ENCODE results near the gene RHOF.
A peak's percentile ranks its signal among the peaks of the same experiment; 100 is the strongest.
"Not testable (repeated sequence)": the region's sequence is repeated elsewhere in the genome, so short reads cannot be mapped to it uniquely, and the experiment has no call there.

The RHOF gene

GRCh38 chr12:121793838-121794533, 498 bp upstream of the RHOF start:
- H3K4me3 ChIP-seq (ENCODE audit: low read depth, low read length), result peak overlapping the region; percentile 61

GRCh38 chr12:121792607-121793439, 665 bp downstream of the RHOF start:
- H3K4me3 ChIP-seq (ENCODE audit: low read depth, low read length), result peak overlapping the region; percentile 61

GRCh38 chr12:121791671-121792551, 1.6 kb downstream of the RHOF start:
- no peak overlapping the region for H3K4me3 ChIP-seq (ENCODE audit: low read depth, low read length)

- H3K4me3 ChIP-seq (ENCODE audit: low read depth, low read length), result not testable (repeated sequence)
These were observed 2.7 kb downstream of the RHOF start for GRCh38 chr12:121790785-121791184.

GRCh38 chr12:121789800-121790728, 3.4 kb downstream of the RHOF start:
- no peak overlapping the region for H3K4me3 ChIP-seq (ENCODE audit: low read depth, low read length)

GRCh38 chr12:121789233-121789781, 4.2 kb downstream of the RHOF start:
- no peak overlapping the region for H3K4me3 ChIP-seq (ENCODE audit: low read depth, low read length)

- no peak overlapping the region for H3K4me3 ChIP-seq (ENCODE audit: low read depth, low read length)
These were observed 5.2 kb downstream of the RHOF start for GRCh38 chr12:121788176-121788818.

GRCh38 chr12:121787063-121788025, 6.1 kb downstream of the RHOF start:
- H3K4me3 ChIP-seq (ENCODE audit: low read depth, low read length), result no peak overlapping the region

GRCh38 chr12:121786440-121786825, 7.1 kb downstream of the RHOF start:
- no peak overlapping the region for H3K4me3 ChIP-seq (ENCODE audit: low read depth, low read length)

GRCh38 chr12:121784460-121784859, 9.0 kb downstream of the RHOF start:
- no peak overlapping the region for H3K4me3 ChIP-seq (ENCODE audit: low read depth, low read length)

- no peak overlapping the region for H3K4me3 ChIP-seq (ENCODE audit: low read depth, low read length)
These were observed 9.7 kb downstream of the RHOF start for GRCh38 chr12:121783766-121784165.

- H3K4me3 ChIP-seq (ENCODE audit: low read depth, low read length), result no peak overlapping the region
These were observed 11.2 kb downstream of the RHOF start for GRCh38 chr12:121781998-121782979.

GRCh38 chr12:121781484-121781997, 11.9 kb downstream of the RHOF start:
- no peak overlapping the region for H3K4me3 ChIP-seq (ENCODE audit: low read depth, low read length)

- no peak overlapping the region for H3K4me3 ChIP-seq (ENCODE audit: low read depth, low read length)
These were observed 13.1 kb downstream of the RHOF start for GRCh38 chr12:121780429-121780828.

GRCh38 chr12:121779422-121779895, 14.0 kb downstream of the RHOF start:
- H3K4me3 ChIP-seq (ENCODE audit: low read depth, low read length), result no peak overlapping the region

GRCh38 chr12:121778567-121779421, 14.7 kb downstream of the RHOF start:
- H3K4me3 ChIP-seq (ENCODE audit: low read depth, low read length), result no peak overlapping the region

Data from iPS-11a (cell line).